Stomach (tissue), 9 donors: Measurements from ENCODE around the gene LRRC61. TPM values are rescaled to one million over a fixed set of nuclear protein-coding genes. Genes with fewer than 3 reads are reported as not detected.

Source experiments
- DNase-seq, 2 donors: peaks; one replicate each; pipeline versions ENCODE4 v3.0.0 to v3.0.0-alpha.2; 2013 to 2019
- H3K27ac ChIP-seq, 5 donors: fragments of 200-600 bp in 4 of 5; sonication (generic) in 4 of 5; one replicate each; pipeline ENCODE4 v1.5.1; 2013 to 2019; ENCODE audit warnings: mild to moderate bottlenecking in 1 of 5, moderate library complexity in 1 of 5
- H3K27me3 ChIP-seq, 3 donors: fragments of 200-600 bp; sonication (generic); one replicate each; pipeline ENCODE4 v1.5.1; 2017 to 2019; ENCODE audit warnings: mixed run types in 1 of 3
- H3K36me3 ChIP-seq, 4 donors: fragments of 200-600 bp; sonication (generic); 1 replicate in 3 of 4; 2 replicates in 1 of 4; pipeline ENCODE4 v1.5.1; 2016 to 2019
- H3K4me1 ChIP-seq, 4 donors: fragments of 200-600 bp; sonication (generic); one replicate each; pipeline ENCODE4 v1.5.1; 2016 to 2019
- H3K4me3 ChIP-seq, 4 donors: fragments of 200-600 bp; sonication (generic) in 3 of 4; one replicate each; pipeline ENCODE4 v1.5.1; 2016 to 2019; ENCODE audit warnings: mild to moderate bottlenecking in 1 of 4
- H3K9me3 ChIP-seq, 4 donors: fragments of 200-600 bp; sonication (generic); one replicate each; pipeline ENCODE4 v1.5.1; 2016 to 2019
- CTCF ChIP-seq, 7 experiments: fragments of 450-650 bp in 4 of 7; fragments of 200-600 bp in 3 of 7; sonication (generic) in 3 of 7; IDR thresholded peaks; one replicate each; pipeline ENCODE4 v1.5.1; 2016 to 2019; ENCODE audit warnings: antibody characterized with exemption in 7 of 7, control low read depth in 2 of 7, mild to moderate bottlenecking in 1 of 7
- EP300 ChIP-seq: sonication (generic); formaldehyde crosslinking; IDR thresholded peaks from one replicate; pipeline ENCODE4 v1.6.1; 2017; ENCODE audit warnings: antibody characterized with exemption
- POLR2A ChIP-seq, 4 donors: fragments of 450-650 bp; IDR thresholded peaks; one replicate each; pipeline ENCODE4 v1.6.1; 2016; ENCODE audit warnings: antibody characterized with exemption in 4 of 4, control low read depth in 2 of 4, mild to moderate bottlenecking in 1 of 4, moderate library complexity in 1 of 4
- POLR2AphosphoS5 ChIP-seq, 3 donors: sonication (generic); formaldehyde crosslinking; IDR thresholded peaks; one replicate each; pipeline ENCODE4 v1.6.1; 2016; ENCODE audit warnings: antibody characterized with exemption in 3 of 3
- WGBS, 5 donors: extraction: QIAGEN DNeasy Blood & Tissue Kit in 3 of 5; methylation state at CpG; one replicate each; pipeline versions ENCODE4 v1.1.5 to v1.1.7; 2013 to 2018; 5-methylcytosine and 5-hydroxymethylcytosine counted together
- intact Hi-C: fragments of 100-400 bp; cut with DNase I; formaldehyde crosslinking; loops from one replicate; pipeline ENCODE4 v1.15.1; 2023; ENCODE audit warnings: low total_unique reads
- polyA plus RNA-seq, 3 donors: library from polyadenylated mRNA; stranded (reverse); fragments of 200-250 nt; gene quantifications; one replicate each; pipeline ENCODE4 v1.2.3, GENCODE V29; 2013
- total RNA-seq, 5 donors: library from RNA; depleted of rRNA; stranded (reverse); fragments of >200 nt; gene quantifications; one replicate each; pipeline versions ENCODE4 v1.1.0 to v1.2.3, GENCODE V29; 2014 to 2016
- donor health status: healthy with polysubstance abuse.
- donor health status: Bipolar disorder and iron deficiency.
- donor health status: healthy.

The LRRC61 gene
- total and polyA plus RNA-seq, 8 donors: 5.6 to 15.9 (median 9.6) TPM; not detected in 2

- intact Hi-C loops: no loop called here
- Histone ChIP-seq H3K4me3 (no peak overlapping the region), H3K9me3 (no peaks in the 10 kb centered on the region), H3K27me3 (no peaks in the 10 kb centered on the region), H3K4me1 (peaks cover 26 to 46% (median 34%) of the 10 kb centered on the region in 4 donors), H3K36me3 (peaks cover 0 to 54% (median 49%) of the 10 kb centered on the region in 4 donors), H3K27ac (peak overlapping the region in 2 of 5 donors; percentile 94 to 96)
- WGBS, 5 donors: 93 to 95% (median 94%) methylated on average over 6 of the region's 6 CpGs
- no peak for DNase-seq
- TF ChIP-seq EP300: no peak
- no peak for TF ChIP-seq POLR2AphosphoS5 (IDR thresholded peaks at IDR 0.05)
- TF ChIP-seq POLR2A (IDR thresholded peaks at IDR 0.05): no peak
- no peak for TF ChIP-seq CTCF (IDR thresholded peaks at IDR 0.05)
Measured at GRCh38 chr7:150325901-150326300, 2.7 kb downstream of the LRRC61 start.

GRCh38 chr7:150326657-150327268, 3.6 kb downstream of the LRRC61 start:
- no peak overlapping the region for H3K27ac ChIP-seq
- H3K36me3 ChIP-seq: peaks cover 0 to 62% (median 57%) of the 10 kb centered on the region in 4 donors
- no peaks in the 10 kb centered on the region for H3K27me3 ChIP-seq
- DNase-seq: no peak
- H3K9me3 ChIP-seq: no peaks in the 10 kb centered on the region
- TF ChIP-seq CTCF (IDR thresholded peaks at IDR 0.05) (no peak), POLR2AphosphoS5 (IDR thresholded peaks at IDR 0.05) (no peak), EP300 (no peak), POLR2A (IDR thresholded peaks at IDR 0.05) (no peak)
- intact Hi-C loops: no loop called here
- H3K4me3 ChIP-seq: no peak overlapping the region
- H3K4me1 ChIP-seq: peaks cover 22 to 37% (median 32%) of the 10 kb centered on the region in 4 donors
- WGBS, 5 donors: 91 to 96% (median 93%) methylated on average over 4 of the region's 4 CpGs

- Histone ChIP-seq H3K9me3 (no peaks in the 10 kb centered on the region), H3K36me3 (peaks cover 0 to 68% (median 60%) of the 10 kb centered on the region in 4 donors), H3K4me3 (no peak overlapping the region), H3K27me3 (no peaks in the 10 kb centered on the region), H3K27ac (no peak overlapping the region), H3K4me1 (peaks cover 17 to 32% (median 27%) of the 10 kb centered on the region in 4 donors)
- intact Hi-C loops: no loop called here
- no peak for TF ChIP-seq CTCF (IDR thresholded peaks at IDR 0.05)
- TF ChIP-seq POLR2A (IDR thresholded peaks at IDR 0.05): no peak
- TF ChIP-seq EP300: no peak
- TF ChIP-seq POLR2AphosphoS5 (IDR thresholded peaks at IDR 0.05): no peak
- WGBS, 5 donors: 90 to 97% (median 96%) methylated on average over 3 of the region's 3 CpGs
- no peak for DNase-seq
Measured at GRCh38 chr7:150327308-150327707, 4.2 kb downstream of the LRRC61 start.

GRCh38 chr7:150329331-150330120, 6.4 kb downstream of the LRRC61 start:
- H3K27me3 ChIP-seq: no peaks in the 10 kb centered on the region
- intact Hi-C loops: no loop called here
- H3K4me3 ChIP-seq: no peak overlapping the region
- no peak overlapping the region for H3K27ac ChIP-seq
- TF ChIP-seq POLR2A (IDR thresholded peaks at IDR 0.05): no peak
- no peak for TF ChIP-seq EP300
- TF ChIP-seq POLR2AphosphoS5 (IDR thresholded peaks at IDR 0.05): no peak
- no peak for TF ChIP-seq CTCF (IDR thresholded peaks at IDR 0.05)
- peaks cover 0 to 79% (median 63%) of the 10 kb centered on the region in 4 donors for H3K36me3 ChIP-seq
- H3K4me1 ChIP-seq: peaks cover 7 to 20% (median 14%) of the 10 kb centered on the region in 4 donors
- no peak for DNase-seq
- 80 to 87% (median 84%) methylated on average over 22 of the region's 22 CpGs for WGBS, 5 donors
- H3K9me3 ChIP-seq: no peaks in the 10 kb centered on the region
